Tibial nerve (tissue), 3 donors: Measurements from ENCODE around the gene PPP2R2C.

Source experiments
- POLR2A ChIP-seq, 2 donors: fragments of 450-650 bp; IDR thresholded peaks; one replicate each; pipeline ENCODE4 v1.6.1; 2017; ENCODE audit warnings: antibody characterized with exemption in 2 of 2, mild to moderate bottlenecking in 2 of 2, moderate library complexity in 2 of 2
- TF ChIP-seq, protein P1 (sequence below), 5 experiments: fragments of 200-600 bp in 3 of 5; fragments of 450-650 bp in 2 of 5; sonication (generic) in 3 of 5; IDR thresholded peaks; one replicate each; pipeline ENCODE4 v1.5.1; 2016 to 2019; ENCODE audit warnings: antibody characterized with exemption in 5 of 5, mild to moderate bottlenecking in 3 of 5, moderate library complexity in 2 of 5

DNA sequence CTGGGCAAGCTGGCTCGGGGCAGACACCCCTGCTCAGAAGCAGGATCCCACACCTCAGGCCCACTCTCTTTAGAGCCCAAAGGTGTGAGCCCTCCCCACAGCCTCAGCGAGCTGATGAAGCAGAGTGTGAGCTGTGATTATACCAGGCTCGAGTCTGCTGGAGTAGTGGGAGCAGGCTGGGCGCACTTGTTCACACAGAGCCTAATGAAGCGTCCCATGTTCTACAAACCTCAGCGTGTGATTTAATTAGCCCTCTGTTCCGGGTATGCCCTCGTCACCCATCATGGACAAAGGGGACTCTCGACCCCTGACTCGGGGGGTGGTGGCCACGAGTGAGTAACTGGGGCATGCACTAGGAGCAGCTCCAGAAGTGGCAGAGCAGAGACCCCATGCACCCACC lies 62.3 kb downstream of the PPP2R2C start:
- TF ChIP-seq, protein P1, sequence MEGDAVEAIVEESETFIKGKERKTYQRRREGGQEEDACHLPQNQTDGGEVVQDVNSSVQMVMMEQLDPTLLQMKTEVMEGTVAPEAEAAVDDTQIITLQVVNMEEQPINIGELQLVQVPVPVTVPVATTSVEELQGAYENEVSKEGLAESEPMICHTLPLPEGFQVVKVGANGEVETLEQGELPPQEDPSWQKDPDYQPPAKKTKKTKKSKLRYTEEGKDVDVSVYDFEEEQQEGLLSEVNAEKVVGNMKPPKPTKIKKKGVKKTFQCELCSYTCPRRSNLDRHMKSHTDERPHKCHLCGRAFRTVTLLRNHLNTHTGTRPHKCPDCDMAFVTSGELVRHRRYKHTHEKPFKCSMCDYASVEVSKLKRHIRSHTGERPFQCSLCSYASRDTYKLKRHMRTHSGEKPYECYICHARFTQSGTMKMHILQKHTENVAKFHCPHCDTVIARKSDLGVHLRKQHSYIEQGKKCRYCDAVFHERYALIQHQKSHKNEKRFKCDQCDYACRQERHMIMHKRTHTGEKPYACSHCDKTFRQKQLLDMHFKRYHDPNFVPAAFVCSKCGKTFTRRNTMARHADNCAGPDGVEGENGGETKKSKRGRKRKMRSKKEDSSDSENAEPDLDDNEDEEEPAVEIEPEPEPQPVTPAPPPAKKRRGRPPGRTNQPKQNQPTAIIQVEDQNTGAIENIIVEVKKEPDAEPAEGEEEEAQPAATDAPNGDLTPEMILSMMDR (IDR thresholded peaks at IDR 0.05), result no peak
- no peak for TF ChIP-seq POLR2A (IDR thresholded peaks at IDR 0.05)
